Transverse colon (tissue), 4 donors: ENCODE results near the gene TOX2. TPM values are rescaled to one million over a fixed set of nuclear protein-coding genes. Genes with fewer than 3 reads are reported as not detected.

ENCODE experiments used
- DNase-seq: peaks from one replicate; pipeline ENCODE4 v3.0.0-alpha.2; 2019
- H3K27ac ChIP-seq, 4 donors: fragments of 200-600 bp; sonication (generic); 2 replicates each; pipeline ENCODE4 v1.5.1; 2016 to 2018; ENCODE audit warnings: inconsistent platforms in 4 of 4
- H3K27me3 ChIP-seq: fragments of 200-600 bp; sonication (generic); 2 replicates; pipeline ENCODE4 v1.5.1; 2017; ENCODE audit warnings: inconsistent platforms
- H3K36me3 ChIP-seq, 4 donors: fragments of 200-600 bp; sonication (generic); 2 replicates each; pipeline ENCODE4 v1.5.1; 2017 to 2019; ENCODE audit warnings: inconsistent platforms in 4 of 4
- H3K4me1 ChIP-seq, 4 donors: fragments of 200-600 bp; sonication (generic); 2 replicates each; pipeline ENCODE4 v1.5.1; 2017 to 2020; ENCODE audit warnings: inconsistent platforms in 4 of 4
- H3K4me3 ChIP-seq, 4 donors: fragments of 200-600 bp; sonication (generic); 1 replicate in 1 of 4; 2 replicates in 3 of 4; pipeline versions ENCODE4 v1.5.1 to v1.6.1; 2017 to 2019; ENCODE audit warnings: inconsistent platforms in 4 of 4
- H3K9me3 ChIP-seq, 2 donors: fragments of 200-600 bp; sonication (generic); 2 replicates each; pipeline ENCODE4 v1.5.1; 2017 to 2019; ENCODE audit warnings: inconsistent platforms in 2 of 2
- CTCF ChIP-seq, 5 experiments: fragments of 200-600 bp in 3 of 5; fragments of 450-650 bp in 2 of 5; sonication (generic) in 3 of 5; IDR thresholded peaks; 1 replicate in 2 of 5; 2 replicates in 3 of 5; pipeline ENCODE4 v1.5.1; 2016 to 2017; ENCODE audit warnings: antibody characterized with exemption in 5 of 5, inconsistent platforms in 3 of 5, mild to moderate bottlenecking in 2 of 5, moderate library complexity in 1 of 5
- EP300 ChIP-seq: sonication (generic); formaldehyde crosslinking; IDR thresholded peaks from one replicate; pipeline ENCODE4 v1.6.1; 2017; ENCODE audit warnings: antibody characterized with exemption, low read depth
- POLR2A ChIP-seq: fragments of 450-650 bp; IDR thresholded peaks from one replicate; pipeline ENCODE4 v1.6.1; 2016; ENCODE audit warnings: antibody characterized with exemption, mild to moderate bottlenecking, moderate library complexity
- POLR2AphosphoS5 ChIP-seq, 3 donors: sonication (generic); formaldehyde crosslinking; IDR thresholded peaks; one replicate each; pipeline ENCODE4 v1.6.1; 2016; ENCODE audit warnings: antibody characterized with exemption in 3 of 3
- WGBS, 2 donors: methylation state at CpG; one replicate each; pipeline ENCODE4 v1.1.5; 2018; ENCODE audit warnings: low coverage in 1 of 2; 5-methylcytosine and 5-hydroxymethylcytosine counted together
- in situ Hi-C, 4 donors: fragments of 200-750 bp; cut with MboI; loops; one replicate each; pipeline versions ENCODE4 v1.15.0 to v1.15.1; 2017; ENCODE audit warnings: low sequenced_read_pairs in 3 of 4, low pct_ligation_motif_present in 1 of 4, low pct_unique_long_range_greater_than_20kb in 1 of 4
- intact Hi-C: fragments of 100-400 bp; cut with DNase I; formaldehyde crosslinking; loops from one replicate; pipeline ENCODE4 v1.15.1; 2023; ENCODE audit warnings: low total_unique reads
- total RNA-seq, 4 donors: library from RNA; depleted of rRNA; stranded (reverse); fragments of >200 nt; gene quantifications; one replicate each; pipeline ENCODE4 v1.1.0, GENCODE V29; 2016

Gene TOX2
- total RNA-seq, 4 donors from 2014 or later = 1.5 to 15.7 (median 6.8) TPM

- no peaks in the 10 kb centered on the region for H3K36me3 ChIP-seq
- H3K27me3 ChIP-seq = no peaks in the 10 kb centered on the region
- DNase-seq = no peak
- H3K4me3 ChIP-seq = no peak overlapping the region
- WGBS, 2 donors = 89 to 95% methylated on average over 2 of the region's 2 CpGs
- TF ChIP-seq EP300 (no peak), POLR2A (no peak), POLR2AphosphoS5 (IDR thresholded peaks at IDR 0.05) (no peak), CTCF (IDR thresholded peaks at IDR 0.05) (no peak)
- in situ Hi-C loops (no loop called here), intact Hi-C loops (no loop called here)
- peaks cover 0 to 7% (median 2%) of the 10 kb centered on the region in 4 donors for H3K4me1 ChIP-seq
- no peak overlapping the region for H3K27ac ChIP-seq
- H3K9me3 ChIP-seq = no peaks in the 10 kb centered on the region
Observed at GRCh38 chr20:43931976-43932375, 17.3 kb downstream of the TOX2 start.

- WGBS, 2 donors = 89% methylated on average over 3 of the region's 3 CpGs; no CpG with 5 or more reads in 1 of the 2 donors
- in situ Hi-C loops = no loop called here
- no peaks in the 10 kb centered on the region for H3K27me3 ChIP-seq
- intact Hi-C loops = no loop called here
- H3K27ac ChIP-seq = no peak overlapping the region
- DNase-seq = no peak
- peaks cover 0 to 20% (median 15%) of the 10 kb centered on the region in 4 donors for H3K4me1 ChIP-seq
- H3K36me3 ChIP-seq = no peaks in the 10 kb centered on the region
- H3K4me3 ChIP-seq = no peak overlapping the region
- TF ChIP-seq POLR2AphosphoS5 (IDR thresholded peaks at IDR 0.05) (no peak), CTCF (IDR thresholded peaks at IDR 0.05) (no peak), EP300 (no peak), POLR2A (no peak)
- no peaks in the 10 kb centered on the region for H3K9me3 ChIP-seq
Observed at GRCh38 chr20:43934833-43935232, 20.2 kb downstream of the TOX2 start.

GRCh38 chr20:43936104-43936770 is 21.6 kb downstream of the TOX2 start:
- Histone ChIP-seq H3K4me3 (no peak overlapping the region), H3K36me3 (no peaks in the 10 kb centered on the region), H3K27ac (no peak overlapping the region), H3K4me1 (peaks cover 0 to 22% (median 19%) of the 10 kb centered on the region in 4 donors), H3K27me3 (no peaks in the 10 kb centered on the region), H3K9me3 (no peaks in the 10 kb centered on the region)
- DNase-seq = no peak
- in situ Hi-C loops = no loop called here
- intact Hi-C loops = no loop called here
- TF ChIP-seq CTCF (IDR thresholded peaks at IDR 0.05) (no peak), EP300 (no peak), POLR2AphosphoS5 (IDR thresholded peaks at IDR 0.05) (no peak)
- WGBS, 2 donors = 80 to 82% methylated on average over 1 to 4 of the region's 4 CpGs

GRCh38 chr20:43936805-43937204 is 22.2 kb downstream of the TOX2 start:
- Histone ChIP-seq H3K27me3 (no peaks in the 10 kb centered on the region), H3K27ac (no peak overlapping the region), H3K36me3 (no peaks in the 10 kb centered on the region), H3K4me3 (no peak overlapping the region), H3K4me1 (peaks cover 0 to 27% (median 23%) of the 10 kb centered on the region in 4 donors), H3K9me3 (no peaks in the 10 kb centered on the region)
- no peak for TF ChIP-seq POLR2A
- TF ChIP-seq EP300 = no peak
- no peak for TF ChIP-seq CTCF (IDR thresholded peaks at IDR 0.05)
- TF ChIP-seq POLR2AphosphoS5 (IDR thresholded peaks at IDR 0.05) = no peak
- intact Hi-C loops = no loop called here
- in situ Hi-C loops = no loop called here
- 81 to 90% methylated on average over 2 to 7 of the region's 7 CpGs for WGBS, 2 donors
- no peak for DNase-seq
